ENCODE data around the gene CASQ1. TPM values are rescaled to one million over a fixed set of nuclear protein-coding genes. Genes with fewer than 3 reads are reported as not detected.

Gene CASQ1
- total RNA-seq, 1 donor from 2014 or later, result 0.41 TPM

- intact Hi-C loops (cut with DNase I), result no loop called here
- DNase-seq, result no peak
- Histone ChIP-seq H3K9me3 (no peaks in the 10 kb centered on the region), H3K36me3 (peaks cover 41% of the 10 kb centered on the region), H3K27ac (peak overlapping the region; percentile 68), H3K4me1 (peaks cover 55% of the 10 kb centered on the region), H3K27me3 (no peaks in the 10 kb centered on the region), H3K4me3 (no peak overlapping the region)
- no peak for TF ChIP-seq CTCF (IDR thresholded peaks at IDR 0.05)
- ATAC-seq, result no peak
These were observed 17.6 kb downstream of the CASQ1 start for GRCh38 chr1:160207771-160208556.

DNA sequence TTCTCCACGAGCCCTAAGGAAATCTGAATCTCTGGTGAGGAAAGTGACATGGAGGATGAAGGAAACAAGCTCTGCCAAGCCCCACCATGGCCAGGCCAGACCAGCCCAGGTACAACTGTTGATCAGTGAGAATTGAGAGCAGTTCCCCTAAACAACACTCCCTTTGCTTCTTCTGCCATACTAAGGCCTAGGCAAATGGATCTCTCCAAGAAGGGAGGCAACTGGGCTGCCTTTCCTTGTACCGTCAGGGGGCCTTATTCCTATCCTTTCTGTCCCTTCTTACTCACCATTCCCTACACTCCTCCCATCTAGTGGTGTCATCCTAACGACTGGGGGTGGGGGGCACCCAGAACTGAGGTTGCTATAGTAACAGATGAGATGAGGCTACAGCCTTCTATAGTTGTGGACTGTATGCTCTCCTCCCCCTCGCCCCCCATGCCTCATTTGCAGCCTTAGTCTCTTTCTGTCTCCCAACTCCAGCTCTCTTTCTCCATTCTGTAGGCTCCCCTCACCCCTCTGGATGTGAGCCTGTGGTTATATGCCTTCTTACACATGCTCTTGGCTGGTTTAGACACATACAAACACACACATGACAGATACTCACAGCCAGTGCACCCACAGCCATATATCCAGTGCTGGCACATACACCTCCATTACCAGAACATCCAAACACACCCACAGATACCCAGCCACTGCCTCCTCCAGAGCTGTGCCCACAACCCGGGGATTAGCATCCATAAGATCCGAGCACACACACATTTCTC, 18.4 kb downstream of the CASQ1 start:
- intact Hi-C loops (cut with DNase I), result no loop called here
- Histone ChIP-seq H3K27ac (peak overlapping the region; percentile 68), H3K4me1 (peaks cover 55% of the 10 kb centered on the region), H3K4me3 (no peak overlapping the region), H3K27me3 (no peaks in the 10 kb centered on the region), H3K9me3 (no peaks in the 10 kb centered on the region), H3K36me3 (peaks cover 48% of the 10 kb centered on the region)
- ATAC-seq, result no peak
- no peak for DNase-seq
- TF ChIP-seq CTCF (IDR thresholded peaks at IDR 0.05), result no peak

DNA sequence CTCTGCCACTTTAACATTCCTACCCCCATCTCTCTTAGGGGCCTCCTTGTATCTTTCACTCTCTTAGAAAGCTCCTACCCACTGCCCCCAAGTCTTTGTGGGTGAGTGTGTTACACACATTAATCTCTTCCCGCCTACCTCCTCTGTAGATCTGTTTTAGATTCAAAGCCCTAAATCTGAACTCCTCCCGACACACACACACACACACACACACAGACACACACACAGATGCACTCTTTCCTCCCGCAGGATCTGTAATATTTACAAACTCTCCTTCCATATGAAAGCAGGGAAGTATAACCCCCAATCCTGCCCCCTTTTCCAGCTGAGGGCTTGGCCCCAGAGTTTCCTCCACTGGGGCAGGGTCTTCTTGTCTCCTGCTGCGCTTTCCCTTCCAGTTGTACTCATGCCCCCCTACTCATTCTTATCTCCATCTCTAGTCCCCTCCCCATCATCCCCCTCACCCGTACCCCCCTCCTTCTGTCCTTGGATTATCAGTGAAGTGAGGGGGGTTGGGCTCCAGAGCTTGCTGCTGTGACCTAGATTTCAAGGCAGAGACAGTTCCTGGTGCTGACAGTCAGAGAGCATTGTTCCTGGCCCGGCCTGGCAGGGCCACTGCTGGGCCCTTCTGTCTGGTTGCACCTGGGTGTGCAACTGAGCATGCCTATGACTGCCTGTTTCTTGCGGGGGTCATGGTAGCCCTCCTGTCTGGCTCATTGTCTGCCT, 19.1 kb downstream of the CASQ1 start:
- no peaks in the 10 kb centered on the region for H3K27me3 ChIP-seq
- peaks cover 50% of the 10 kb centered on the region for H3K4me1 ChIP-seq
- intact Hi-C loops (cut with DNase I), result no loop called here
- peak overlapping the region; percentile 68 for H3K27ac ChIP-seq
- no peaks in the 10 kb centered on the region for H3K9me3 ChIP-seq
- DNase-seq, result no peak
- no peak for TF ChIP-seq CTCF (IDR thresholded peaks at IDR 0.05)
- ATAC-seq, result no peak
- H3K36me3 ChIP-seq, result peaks cover 56% of the 10 kb centered on the region
- H3K4me3 ChIP-seq, result no peak overlapping the region

DNA sequence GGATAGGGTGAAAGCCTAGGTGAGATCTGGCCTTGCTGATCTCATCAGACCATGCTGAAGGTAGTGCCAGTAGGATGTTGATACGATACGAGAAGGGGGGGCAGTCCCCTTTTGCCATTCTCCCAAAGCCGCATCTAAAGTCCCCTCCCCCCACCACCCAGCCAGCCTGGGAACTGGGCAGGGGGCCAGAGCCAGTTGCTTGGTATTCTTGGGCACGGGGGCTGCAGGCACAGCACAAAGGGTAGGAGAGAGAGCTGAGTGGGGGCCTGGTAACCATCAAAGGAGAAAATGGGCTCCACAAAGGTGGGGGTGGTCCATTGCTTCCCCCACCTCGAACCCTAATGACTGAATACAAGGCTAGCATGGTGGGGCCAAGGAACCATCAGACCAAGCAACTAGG, 20.2 kb downstream of the CASQ1 start:
- no peak for TF ChIP-seq CTCF (IDR thresholded peaks at IDR 0.05)
- peaks cover 67% of the 10 kb centered on the region for H3K36me3 ChIP-seq
- H3K4me3 ChIP-seq, result no peak overlapping the region
- ATAC-seq, result no peak
- no peak overlapping the region for H3K27ac ChIP-seq
- intact Hi-C loops (cut with DNase I), result no loop called here
- H3K27me3 ChIP-seq, result no peaks in the 10 kb centered on the region
- no peaks in the 10 kb centered on the region for H3K9me3 ChIP-seq
- H3K4me1 ChIP-seq, result peaks cover 45% of the 10 kb centered on the region
- DNase-seq, result no peak

- peaks cover 45% of the 10 kb centered on the region for H3K4me1 ChIP-seq
- TF ChIP-seq CTCF (IDR thresholded peaks at IDR 0.05), result no peak
- intact Hi-C loops (cut with DNase I), result no loop called here
- no peak overlapping the region for H3K4me3 ChIP-seq
- H3K27ac ChIP-seq, result no peak overlapping the region
- DNase-seq (no peak), ATAC-seq (no peak)
- peaks cover 73% of the 10 kb centered on the region for H3K36me3 ChIP-seq
- no peaks in the 10 kb centered on the region for H3K27me3 ChIP-seq
- no peaks in the 10 kb centered on the region for H3K9me3 ChIP-seq
These were observed 20.8 kb downstream of the CASQ1 start for GRCh38 chr1:160211046-160211790.

Data from upper lobe of right lung (tissue), 1 donor.